HepG2 (cell line): ENCODE data around the gene COG8. TPM values are rescaled to one million over a fixed set of nuclear protein-coding genes. Genes with fewer than 3 reads are reported as not detected.

Experiments
- ARID2 ChIP-seq: sonication (generic); formaldehyde crosslinking; IDR thresholded peaks from 2 replicates; pipeline ENCODE4 v1.8.1; 2022; ENCODE audit warnings: mild to moderate bottlenecking, missing genetic modification reagents, borderline replicate concordance
- DMAP1 ChIP-seq: IDR thresholded peaks from 2 replicates; pipeline ENCODE4 v1.6.1; 2016
- FOXP4 ChIP-seq: sonication (generic); formaldehyde crosslinking; IDR thresholded peaks from 2 replicates; pipeline ENCODE4 v1.4.0; 2020; ENCODE audit warnings: missing genetic modification reagents
- IKZF1 ChIP-seq: fragments of 450-650 bp; IDR thresholded peaks from 2 replicates; pipeline ENCODE4 v1.7.1; 2016
- KAT7 ChIP-seq: IDR thresholded peaks from 2 replicates; pipeline ENCODE4 v1.6.1; 2018; ENCODE audit warnings: borderline replicate concordance, missing compliant biosample characterization
- KMT2B ChIP-seq: IDR thresholded peaks from 2 replicates; pipeline ENCODE4 v1.6.1; 2016; ENCODE audit warnings: missing genetic modification reagents, missing compliant biosample characterization
- MED1 ChIP-seq: sonication (generic); formaldehyde crosslinking; IDR thresholded peaks from 2 replicates; pipeline ENCODE4 v1.4.0; 2020; ENCODE audit warnings: missing genetic modification reagents
- MTF1 ChIP-seq: sonication (generic); formaldehyde crosslinking; IDR thresholded peaks from 2 replicates; pipeline ENCODE4 v1.5.0; 2020; ENCODE audit warnings: missing genetic modification reagents
- POLR2G ChIP-seq: fragments of 200-400 bp; formaldehyde crosslinking; IDR thresholded peaks from 2 replicates; pipeline ENCODE4 v1.6.1; 2018; ENCODE audit warnings: mild to moderate bottlenecking, low read depth, low read length, moderate library complexity
- ZBED4 ChIP-seq: sonication (generic); formaldehyde crosslinking; IDR thresholded peaks from 2 replicates; pipeline ENCODE4 v1.4.0; 2020; ENCODE audit warnings: missing genetic modification reagents, borderline replicate concordance
- ZNF296 ChIP-seq: sonication (generic); formaldehyde crosslinking; conservative IDR thresholded peaks from 2 replicates; pipeline ENCODE4 v1.5.0; 2020; ENCODE audit warnings: mild to moderate bottlenecking, missing genetic modification reagents
- ZNF337 ChIP-seq: sonication (generic); formaldehyde crosslinking; IDR thresholded peaks from 2 replicates; pipeline ENCODE4 v1.5.1; 2020; ENCODE audit warnings: missing genetic modification reagents, low read depth, mild to moderate bottlenecking, borderline replicate concordance
- ZNF512B ChIP-seq: sonication (generic); formaldehyde crosslinking; IDR thresholded peaks from 2 replicates; pipeline ENCODE4 v1.5.1; 2020; ENCODE audit warnings: missing genetic modification reagents, mild to moderate bottlenecking, borderline replicate concordance
- ZNF567 ChIP-seq: sonication (generic); formaldehyde crosslinking; IDR thresholded peaks from 2 replicates; pipeline ENCODE4 v1.8.1; 2023; ENCODE audit warnings: mild to moderate bottlenecking, missing genetic modification reagents, borderline replicate concordance
- ZNF629 ChIP-seq: sonication (generic); formaldehyde crosslinking; conservative IDR thresholded peaks from 2 replicates; pipeline ENCODE4 v1.5.0; 2020; ENCODE audit warnings: missing genetic modification reagents
- ZNF746 ChIP-seq: sonication (generic); formaldehyde crosslinking; IDR thresholded peaks from 2 replicates; pipeline ENCODE4 v1.8.0; 2022; ENCODE audit warnings: mild to moderate bottlenecking, missing genetic modification reagents
- ZSCAN5A ChIP-seq: sonication (generic); formaldehyde crosslinking; IDR thresholded peaks from 2 replicates; pipeline ENCODE4 v1.8.0; 2022; ENCODE audit warnings: mild to moderate bottlenecking, missing genetic modification reagents, borderline replicate concordance
- ZSCAN9 ChIP-seq: IDR thresholded peaks from 2 replicates; pipeline ENCODE4 v1.6.1; 2016; ENCODE audit warnings: borderline replicate concordance
- polyA plus RNA-seq, 8 experiments: library from polyadenylated mRNA; depleted of rRNA in 3 of 8; stranded (reverse) in 7 of 8; unstranded in 1 of 8; fragments of >200 nt; fragmentation: Illumina TruSeq in 4 of 8; extraction: Trizol in 4 of 8; gene quantifications; 2 replicates each; pipeline versions ENCODE4 v1.2.1 to v1.2.3, GENCODE V29; 2011 to 2016; ENCODE audit warnings: low read depth in 4 of 8, missing spikeins in 1 of 8, mixed read lengths in 1 of 8; ENCODE audit not compliant: insufficient read depth in 1 of 8
- total RNA-seq, 5 experiments: library from RNA; depleted of rRNA; stranded (reverse); fragments of >200 nt; fragmentation: Illumina TruSeq; extraction: Trizol; gene quantifications; 2 replicates each; pipeline ENCODE4 v1.2.3, GENCODE V29; 2016; ENCODE audit warnings: low read depth in 1 of 5

COG8 gene
- total and polyA plus RNA-seq, 2 of the 13 experiments (the other 11 are each of a cell fraction or from before 2014, with no cell fraction given), result 45.5 to 52.1 TPM

GRCh38 chr16:69351309-69352027, 12.1 kb upstream of the COG8 start, which contains the start of gene TMED6 (continued):
- 0 out of 2 replicates have a peak, but pooled peaks have one; percentile 38 for TF ChIP-seq DMAP1 (CRISPR knock-in tag)
- TF ChIP-seq ZBED4, result 0 out of 2 replicates have a peak, but pooled peaks have one; percentile 14
- TF ChIP-seq KMT2B (CRISPR knock-in tag), result no peak; the same call in 1 of the 2 replicates
- peak; percentile 30; the same call in 1 of the 2 replicates for TF ChIP-seq ZNF746 (CRISPR knock-in tag)
- TF ChIP-seq ZNF337 (CRISPR knock-in tag), result 0 out of 2 replicates have a peak, but pooled peaks have one; percentile 60
- TF ChIP-seq ZNF296 (CRISPR knock-in tag), result no peak
- TF ChIP-seq MED1 (CRISPR knock-in tag), result peak; percentile 53; the same call in 1 of the 2 replicates
- TF ChIP-seq ZNF629 (CRISPR knock-in tag), result no peak
- TF ChIP-seq IKZF1, result no peak
- TF ChIP-seq ZNF567, result 0 out of 2 replicates have a peak, but pooled peaks have one; percentile 59
- peak; percentile 60; the same call in 1 of the 2 replicates for TF ChIP-seq ARID2
- TF ChIP-seq FOXP4 (CRISPR knock-in tag), result peak; percentile 20; the same call in 1 of the 2 replicates
- no peak for TF ChIP-seq MTF1 (CRISPR knock-in tag)
- TF ChIP-seq ZSCAN9 (CRISPR knock-in tag), result peak; percentile 62; the same call in 1 of the 2 replicates
- peak; percentile 66 for TF ChIP-seq POLR2G
- no peak for TF ChIP-seq ZNF512B (CRISPR knock-in tag)
- no peak for TF ChIP-seq ZSCAN5A (CRISPR knock-in tag)
- TF ChIP-seq KAT7 (CRISPR knock-in tag), result peak; percentile 10; the same call in 1 of the 2 replicates
